Measurements from ENCODE around the gene POM121L2. TPM values are rescaled to one million over a fixed set of nuclear protein-coding genes. Genes with fewer than 3 reads are reported as not detected.

The POM121L2 gene
- total and polyA plus RNA-seq, 9 of the 15 experiments (the other 6 are each of a cell fraction or from before 2014, with no cell fraction given) = 0.23 to 0.45 TPM; not detected in 7

DNA sequence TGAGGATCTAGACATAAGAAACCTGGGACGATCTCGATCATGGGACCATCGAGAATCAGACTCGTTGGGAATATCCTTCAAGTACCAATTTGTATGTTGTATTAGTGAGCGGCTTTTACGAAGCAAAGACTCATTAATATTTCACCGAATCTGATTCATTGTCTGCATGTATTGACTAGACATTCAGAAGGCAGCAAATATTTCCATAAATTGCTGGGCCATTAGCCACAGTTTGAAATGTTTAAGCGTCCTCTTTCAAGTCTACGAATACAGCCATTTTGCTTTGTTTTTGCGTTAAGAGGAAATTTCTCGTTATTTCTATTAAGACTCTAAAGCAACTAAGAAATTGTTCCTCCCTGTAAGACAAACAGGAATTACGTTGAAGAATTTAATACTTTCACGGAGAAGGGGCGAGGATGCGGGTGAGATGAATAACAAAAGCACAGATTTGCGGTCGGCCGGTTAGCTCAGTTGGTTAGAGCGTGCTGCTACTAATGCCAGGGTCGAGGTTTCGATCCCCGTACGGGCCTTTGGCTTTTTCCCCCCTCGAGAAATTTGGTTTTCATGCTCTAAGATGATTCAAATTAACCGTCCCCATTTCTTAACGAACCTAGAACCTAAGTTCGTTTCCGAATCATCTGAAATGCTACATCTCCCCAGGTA lies 18.5 kb downstream of the POM121L2 start (continued):
- TF ChIP-seq, protein P1, sequence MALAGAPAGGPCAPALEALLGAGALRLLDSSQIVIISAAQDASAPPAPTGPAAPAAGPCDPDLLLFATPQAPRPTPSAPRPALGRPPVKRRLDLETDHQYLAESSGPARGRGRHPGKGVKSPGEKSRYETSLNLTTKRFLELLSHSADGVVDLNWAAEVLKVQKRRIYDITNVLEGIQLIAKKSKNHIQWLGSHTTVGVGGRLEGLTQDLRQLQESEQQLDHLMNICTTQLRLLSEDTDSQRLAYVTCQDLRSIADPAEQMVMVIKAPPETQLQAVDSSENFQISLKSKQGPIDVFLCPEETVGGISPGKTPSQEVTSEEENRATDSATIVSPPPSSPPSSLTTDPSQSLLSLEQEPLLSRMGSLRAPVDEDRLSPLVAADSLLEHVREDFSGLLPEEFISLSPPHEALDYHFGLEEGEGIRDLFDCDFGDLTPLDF (CRISPR knock-in tag; IDR thresholded peaks at IDR 0.05) = no peak; the same call in 1 of the 2 replicates
- TF ChIP-seq NRF1 (conservative IDR thresholded peaks at IDR 0.05 in 1 of 2, IDR thresholded peaks at IDR 0.05 in 1 of 2) (no peak), ELF4 (CRISPR knock-in tag; IDR thresholded peaks at IDR 0.05) (no peak), DDX20 (tag; IDR thresholded peaks at IDR 0.05; ENCODE audit: low read depth) (no peak), ZNF76 (CRISPR knock-in tag; IDR thresholded peaks at IDR 0.05; ENCODE audit: borderline replicate concordance) (no peak), SMAD4 (CRISPR knock-in tag; conservative IDR thresholded peaks at IDR 0.05) (no peak), ZNF445 (CRISPR knock-in tag; IDR thresholded peaks at IDR 0.05; ENCODE audit: low read depth) (no peak), CCNT2 (IDR thresholded peaks at IDR 0.05; ENCODE audit: borderline replicate concordance, extremely low read depth, insufficient read length, low read depth, low read length) (no peak), TAF9B (IDR thresholded peaks at IDR 0.05; ENCODE audit: partially characterized antibody) (no peak), ZNF12 (CRISPR knock-in tag; IDR thresholded peaks at IDR 0.05) (no peak), SREBF2 (CRISPR knock-in tag; IDR thresholded peaks at IDR 0.05) (no peak), RBBP5 (IDR thresholded peaks at IDR 0.05; ENCODE audit: borderline replicate concordance, insufficient read depth, low read length, poor library complexity, severe bottlenecking) (no peak), NELFE (IDR thresholded peaks at IDR 0.05; ENCODE audit: insufficient read depth, insufficient read length) (no peak), CBX3 (IDR thresholded peaks at IDR 0.05; ENCODE audit: borderline replicate concordance in 1 of 2, low read length in 2 of 2) (peak in 1 of 2 experiments; percentile 50; a peak in 1 of 3 replicates), ZNF668 (CRISPR knock-in tag; IDR thresholded peaks at IDR 0.05) (no peak), NFE2L1 (tag; IDR thresholded peaks at IDR 0.05; ENCODE audit: borderline replicate concordance, low read depth) (no peak)
- TF ChIP-seq, protein P2, sequence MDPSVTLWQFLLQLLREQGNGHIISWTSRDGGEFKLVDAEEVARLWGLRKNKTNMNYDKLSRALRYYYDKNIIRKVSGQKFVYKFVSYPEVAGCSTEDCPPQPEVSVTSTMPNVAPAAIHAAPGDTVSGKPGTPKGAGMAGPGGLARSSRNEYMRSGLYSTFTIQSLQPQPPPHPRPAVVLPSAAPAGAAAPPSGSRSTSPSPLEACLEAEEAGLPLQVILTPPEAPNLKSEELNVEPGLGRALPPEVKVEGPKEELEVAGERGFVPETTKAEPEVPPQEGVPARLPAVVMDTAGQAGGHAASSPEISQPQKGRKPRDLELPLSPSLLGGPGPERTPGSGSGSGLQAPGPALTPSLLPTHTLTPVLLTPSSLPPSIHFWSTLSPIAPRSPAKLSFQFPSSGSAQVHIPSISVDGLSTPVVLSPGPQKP (CRISPR knock-in tag; IDR thresholded peaks at IDR 0.05) = no peak
- TF ChIP-seq, protein P3, sequence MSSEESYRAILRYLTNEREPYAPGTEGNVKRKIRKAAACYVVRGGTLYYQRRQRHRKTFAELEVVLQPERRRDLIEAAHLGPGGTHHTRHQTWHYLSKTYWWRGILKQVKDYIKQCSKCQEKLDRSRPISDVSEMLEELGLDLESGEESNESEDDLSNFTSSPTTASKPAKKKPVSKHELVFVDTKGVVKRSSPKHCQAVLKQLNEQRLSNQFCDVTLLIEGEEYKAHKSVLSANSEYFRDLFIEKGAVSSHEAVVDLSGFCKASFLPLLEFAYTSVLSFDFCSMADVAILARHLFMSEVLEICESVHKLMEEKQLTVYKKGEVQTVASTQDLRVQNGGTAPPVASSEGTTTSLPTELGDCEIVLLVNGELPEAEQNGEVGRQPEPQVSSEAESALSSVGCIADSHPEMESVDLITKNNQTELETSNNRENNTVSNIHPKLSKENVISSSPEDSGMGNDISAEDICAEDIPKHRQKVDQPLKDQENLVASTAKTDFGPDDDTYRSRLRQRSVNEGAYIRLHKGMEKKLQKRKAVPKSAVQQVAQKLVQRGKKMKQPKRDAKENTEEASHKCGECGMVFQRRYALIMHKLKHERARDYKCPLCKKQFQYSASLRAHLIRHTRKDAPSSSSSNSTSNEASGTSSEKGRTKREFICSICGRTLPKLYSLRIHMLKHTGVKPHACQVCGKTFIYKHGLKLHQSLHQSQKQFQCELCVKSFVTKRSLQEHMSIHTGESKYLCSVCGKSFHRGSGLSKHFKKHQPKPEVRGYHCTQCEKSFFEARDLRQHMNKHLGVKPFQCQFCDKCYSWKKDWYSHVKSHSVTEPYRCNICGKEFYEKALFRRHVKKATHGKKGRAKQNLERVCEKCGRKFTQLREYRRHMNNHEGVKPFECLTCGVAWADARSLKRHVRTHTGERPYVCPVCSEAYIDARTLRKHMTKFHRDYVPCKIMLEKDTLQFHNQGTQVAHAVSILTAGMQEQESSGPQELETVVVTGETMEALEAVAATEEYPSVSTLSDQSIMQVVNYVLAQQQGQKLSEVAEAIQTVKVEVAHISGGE (CRISPR knock-in tag; IDR thresholded peaks at IDR 0.05) = no peak
- TF ChIP-seq, protein P4, sequence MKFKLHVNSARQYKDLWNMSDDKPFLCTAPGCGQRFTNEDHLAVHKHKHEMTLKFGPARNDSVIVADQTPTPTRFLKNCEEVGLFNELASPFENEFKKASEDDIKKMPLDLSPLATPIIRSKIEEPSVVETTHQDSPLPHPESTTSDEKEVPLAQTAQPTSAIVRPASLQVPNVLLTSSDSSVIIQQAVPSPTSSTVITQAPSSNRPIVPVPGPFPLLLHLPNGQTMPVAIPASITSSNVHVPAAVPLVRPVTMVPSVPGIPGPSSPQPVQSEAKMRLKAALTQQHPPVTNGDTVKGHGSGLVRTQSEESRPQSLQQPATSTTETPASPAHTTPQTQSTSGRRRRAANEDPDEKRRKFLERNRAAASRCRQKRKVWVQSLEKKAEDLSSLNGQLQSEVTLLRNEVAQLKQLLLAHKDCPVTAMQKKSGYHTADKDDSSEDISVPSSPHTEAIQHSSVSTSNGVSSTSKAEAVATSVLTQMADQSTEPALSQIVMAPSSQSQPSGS (CRISPR knock-in tag; IDR thresholded peaks at IDR 0.05) = no peak
